Measurements from ENCODE around the gene PLD1.

Gene PLD1

DNA sequence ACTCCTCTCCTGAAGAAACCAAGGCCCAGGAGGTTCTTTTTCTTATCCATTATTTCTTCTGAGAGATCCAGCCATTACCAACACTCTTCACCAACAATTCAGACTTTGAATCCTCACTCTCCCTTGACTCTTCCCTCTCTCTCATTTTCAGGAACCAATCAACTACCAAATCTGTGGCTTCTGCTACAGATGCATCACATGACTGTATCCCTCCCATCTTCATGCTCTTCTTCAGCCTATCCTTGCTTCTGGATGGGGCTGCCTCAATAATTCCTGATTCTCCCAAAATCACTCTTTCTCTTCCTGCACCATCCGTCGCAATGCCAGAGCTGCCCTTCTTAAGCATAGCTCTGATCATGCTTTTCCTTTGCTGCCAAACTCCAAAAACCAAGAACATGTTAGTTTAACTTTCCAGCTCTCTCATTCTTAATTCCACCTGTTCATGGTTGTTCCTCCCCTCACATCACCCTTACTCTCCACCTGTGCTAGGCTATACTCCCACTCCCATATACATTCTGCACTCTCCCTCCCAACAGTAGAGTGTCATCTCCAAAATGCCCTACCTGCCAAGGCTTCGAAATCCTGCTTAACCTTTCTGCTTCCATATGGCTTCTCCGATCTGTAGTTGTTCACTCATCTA lies 13.5 kb downstream of the PLD1 start:
- DNase-seq (ENCODE audit: low spot score) = no peak

DNA sequence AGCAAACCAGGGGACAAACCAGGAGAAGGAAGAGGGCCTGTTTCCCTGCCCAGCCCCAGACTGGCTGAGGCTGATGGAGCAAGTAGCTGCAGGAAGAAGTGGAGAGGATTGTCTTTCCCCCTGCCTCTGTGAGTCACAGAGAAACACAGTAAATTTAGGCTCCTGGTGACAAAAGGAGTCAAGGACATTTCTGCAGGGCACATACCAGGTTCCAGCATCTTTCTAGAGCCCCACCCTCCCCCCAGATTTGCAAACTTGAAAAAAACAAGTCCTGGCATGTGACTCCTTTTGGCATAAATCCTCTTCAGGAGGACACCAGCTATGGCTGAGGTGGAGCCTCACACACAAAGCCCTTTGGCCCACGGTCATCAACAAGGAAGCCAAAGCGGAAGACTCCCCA lies 17.8 kb downstream of the PLD1 start:
- no peak for DNase-seq (ENCODE audit: low spot score)

- DNase-seq (ENCODE audit: low spot score) = peak; percentile 83
Measured at GRCh38 chr3:171791692-171792076, 18.6 kb downstream of the PLD1 start.

- DNase-seq (ENCODE audit: low spot score) = no peak
Measured at GRCh38 chr3:171790898-171791691, 19.2 kb downstream of the PLD1 start.

- DNase-seq (ENCODE audit: low spot score) = no peak
Measured at GRCh38 chr3:171790574-171790897, 19.7 kb downstream of the PLD1 start.

- no peak for DNase-seq (ENCODE audit: low spot score)
Measured at GRCh38 chr3:171789759-171790505, 20.4 kb downstream of the PLD1 start.

DNA sequence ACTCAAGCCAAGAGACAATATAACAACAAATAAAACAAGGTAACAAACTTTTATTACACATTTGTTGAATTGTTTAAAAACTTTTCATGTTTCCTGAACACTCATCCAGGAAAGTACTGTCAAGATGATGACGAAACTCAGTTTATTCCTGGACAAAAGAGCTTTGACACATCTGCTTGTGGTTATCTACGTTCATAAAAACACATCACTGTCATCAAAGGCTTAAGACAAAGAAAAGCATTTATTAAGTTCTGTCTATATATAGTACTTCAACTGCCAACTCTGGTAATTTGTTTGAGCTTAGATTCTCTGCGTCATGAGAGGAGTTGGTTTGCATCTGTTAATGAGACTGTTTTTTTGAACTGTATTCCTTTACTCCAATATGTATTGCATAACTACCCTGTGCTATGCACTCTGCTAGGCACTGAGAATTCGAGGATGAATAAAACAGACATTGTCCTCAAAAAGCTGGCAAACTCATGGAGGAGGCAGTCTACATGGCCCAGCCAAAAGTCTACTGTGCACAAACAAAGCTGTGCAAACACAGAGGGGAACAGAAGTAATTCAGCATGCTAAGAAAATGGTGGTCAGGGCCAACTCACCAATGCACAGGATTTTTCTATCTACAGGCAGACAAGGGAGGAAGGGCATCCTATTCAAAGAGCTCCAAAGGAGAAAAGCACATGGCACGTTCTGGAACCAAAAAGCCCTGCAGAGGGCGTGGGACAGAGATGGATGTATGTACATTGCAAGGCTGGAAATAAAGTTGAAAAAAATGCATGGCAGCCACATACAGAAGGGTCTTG lies 21.5 kb downstream of the PLD1 start:
- DNase-seq (ENCODE audit: low spot score) = peak; percentile 95

- no peak for DNase-seq (ENCODE audit: low spot score)
Measured at GRCh38 chr3:171786997-171787396, 23.3 kb downstream of the PLD1 start.

DNA sequence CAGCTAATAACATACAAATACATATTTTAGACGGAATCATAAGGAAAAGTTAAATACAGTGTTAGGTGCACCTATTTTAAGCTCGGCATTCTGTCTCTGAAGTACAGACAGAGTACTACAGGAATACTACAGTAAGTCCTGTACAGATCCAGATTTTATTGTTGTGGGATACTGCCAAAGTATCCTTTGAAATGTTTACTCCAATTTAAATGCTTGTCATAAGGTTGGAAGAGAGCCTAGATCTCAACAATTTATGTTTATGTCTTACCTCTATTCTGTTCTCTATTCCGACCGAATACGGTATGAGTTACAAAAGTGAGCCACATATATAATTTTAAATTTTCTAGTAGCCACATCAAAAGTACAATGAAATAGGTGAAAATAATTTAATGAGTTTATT lies 25.3 kb downstream of the PLD1 start:
- DNase-seq (ENCODE audit: low spot score) = no peak

- DNase-seq (ENCODE audit: low spot score) = no peak
Measured at GRCh38 chr3:171784387-171784786, 25.9 kb downstream of the PLD1 start.

GRCh38 chr3:171783626-171784025 lies 26.7 kb downstream of the PLD1 start:
- no peak for DNase-seq (ENCODE audit: low spot score)

GRCh38 chr3:171783086-171783485 lies 27.2 kb downstream of the PLD1 start:
- DNase-seq (ENCODE audit: low spot score) = no peak

- DNase-seq (ENCODE audit: low spot score) = no peak
Measured at GRCh38 chr3:171782617-171783016, 27.7 kb downstream of the PLD1 start.

DNA sequence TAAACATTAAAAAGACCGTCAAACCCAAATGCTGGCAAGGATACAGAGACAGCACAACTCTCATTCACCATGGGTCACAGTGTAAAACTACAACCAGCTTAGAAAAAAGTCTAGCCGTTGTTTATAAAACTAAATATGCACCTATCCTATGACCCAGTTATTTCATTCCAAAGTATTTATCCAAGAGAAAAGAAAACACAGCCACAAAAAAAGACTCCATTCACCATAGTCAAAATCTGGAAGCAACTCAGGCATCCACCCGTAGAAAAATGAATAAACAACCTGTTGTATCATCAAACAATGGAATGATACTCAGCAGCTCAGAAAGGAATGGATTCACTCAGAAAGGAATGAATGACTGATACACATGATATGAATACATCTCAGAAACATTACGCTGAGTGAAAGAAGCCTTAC lies 28.6 kb downstream of the PLD1 start:
- DNase-seq (ENCODE audit: low spot score) = no peak

GRCh38 chr3:171778493-171778892 lies 31.8 kb downstream of the PLD1 start:
- no peak for DNase-seq (ENCODE audit: low spot score)

DNA sequence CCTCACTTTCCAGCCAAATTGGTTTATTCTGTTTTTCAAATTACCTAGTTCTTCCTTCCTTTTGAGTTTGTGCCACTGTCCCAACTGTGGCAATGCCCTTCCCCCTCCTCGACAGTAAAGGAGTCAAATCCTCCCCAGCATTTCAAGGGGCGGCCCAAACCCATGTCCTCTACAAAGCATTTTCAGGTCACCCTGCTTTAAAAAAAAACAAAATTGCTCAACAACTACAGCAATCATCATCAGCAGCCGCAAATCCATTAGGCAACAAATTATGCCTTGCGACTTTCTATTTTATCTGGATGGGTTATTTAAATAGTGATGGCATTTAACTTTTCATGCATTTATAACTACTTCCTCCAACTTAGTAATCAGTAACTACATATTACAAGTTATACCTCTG lies 32.7 kb downstream of the PLD1 start:
- DNase-seq (ENCODE audit: low spot score) = no peak

DNA sequence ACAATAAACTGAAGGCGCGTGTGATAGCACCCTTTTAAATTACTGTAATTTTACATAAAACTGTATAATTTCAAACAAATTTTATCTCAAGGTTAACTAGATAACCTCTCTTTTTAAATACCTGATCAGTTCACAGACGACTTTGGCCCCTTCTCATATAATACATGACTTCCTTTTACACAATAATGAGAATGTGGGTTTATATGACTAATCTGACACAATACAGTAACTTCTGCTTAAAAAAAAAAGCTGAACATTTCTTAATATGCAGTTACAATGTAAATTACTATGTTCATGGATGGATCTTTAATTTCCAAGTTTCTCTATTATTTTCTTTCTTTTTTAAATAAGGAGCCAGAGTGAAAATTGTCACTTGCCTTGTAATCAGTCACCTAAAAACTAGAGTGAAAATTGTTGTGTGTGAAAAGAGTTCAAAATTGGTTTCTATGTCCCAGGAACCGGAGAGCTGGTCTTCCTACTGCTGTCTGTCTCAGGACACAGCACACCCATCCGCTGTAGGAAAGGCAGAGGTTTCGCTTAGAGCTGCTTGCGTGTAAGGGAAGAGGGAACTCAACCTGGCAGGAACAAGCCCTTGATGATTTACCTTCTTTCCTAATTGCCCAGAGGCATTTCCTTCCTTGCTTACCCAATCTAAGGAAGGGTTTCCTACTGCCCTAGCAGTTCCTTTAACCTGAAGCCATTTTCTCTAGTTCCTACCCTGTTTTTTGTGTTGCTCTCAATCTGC lies 33.3 kb downstream of the PLD1 start:
- DNase-seq (ENCODE audit: low spot score) = no peak

DNA sequence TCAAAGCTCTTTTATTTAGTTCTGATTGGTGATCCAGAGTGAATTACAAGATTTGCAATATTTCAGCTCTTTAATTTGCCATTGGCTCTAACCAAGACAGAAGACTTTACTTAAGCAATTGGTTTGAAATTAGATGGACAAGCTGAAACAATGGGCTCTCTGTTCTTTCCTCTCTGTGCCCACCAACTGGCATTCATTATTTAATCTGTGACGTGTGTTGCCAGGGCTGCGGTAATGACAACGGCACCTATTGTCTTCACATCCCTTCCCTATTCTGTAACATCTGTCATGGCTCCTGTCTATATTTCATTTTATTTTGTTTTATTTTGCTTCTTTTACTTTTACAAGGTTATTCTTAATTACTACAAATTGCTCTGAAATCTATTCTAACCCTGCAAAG lies 33.9 kb downstream of the PLD1 start:
- DNase-seq (ENCODE audit: low spot score) = peak; percentile 86

- no peak for DNase-seq (ENCODE audit: low spot score)
Measured at GRCh38 chr3:171775943-171776342, 34.3 kb downstream of the PLD1 start.

DNA sequence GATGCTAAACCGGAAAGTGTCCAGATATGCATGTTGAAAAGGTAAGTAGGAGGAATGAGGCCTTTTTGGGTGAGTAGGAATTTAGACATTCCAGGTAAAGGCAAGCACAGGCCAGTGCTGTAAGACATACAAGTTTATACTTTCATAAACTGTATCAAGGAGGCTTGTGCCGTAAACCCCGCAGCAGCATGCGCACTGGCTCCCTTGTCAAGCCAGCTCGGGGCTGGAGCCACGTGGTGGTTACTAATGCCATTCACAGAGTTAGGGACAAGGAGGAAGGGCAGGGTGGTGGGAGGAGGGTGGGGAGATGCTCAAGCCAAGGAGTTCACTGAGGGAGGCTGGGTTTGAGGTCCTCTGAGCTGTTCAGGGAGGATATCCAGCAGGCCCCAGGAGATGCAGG lies 35.8 kb downstream of the PLD1 start:
- no peak for DNase-seq (ENCODE audit: low spot score)

GRCh38 chr3:171772427-171773056 lies 37.7 kb downstream of the PLD1 start:
- DNase-seq (ENCODE audit: low spot score) = peak; percentile 66

Measured in SW480 (cell line).